Activated T-helper 17 cell treated with anti-CD3 and anti-CD28 coated beads, Interleukin-2, amount 50 U/mL, for 72 hours (primary cell): ENCODE measurements around the gene ARHGAP32. TPM values are rescaled to one million over a fixed set of nuclear protein-coding genes. Genes with fewer than 3 reads are reported as not detected.

Source experiments
- ATAC-seq: fragments of 150-1000 bp; cut with Tn5 transposase; replicated peaks from 2 replicates; pipeline ENCODE4 v1.10.0; 2021; ENCODE audit warnings: mild to moderate bottlenecking, moderate library complexity
- H3K27ac Mint-ChIP-seq: one replicate; pipeline ENCODE4 v1.8.0; 2022; ENCODE audit warnings: mixed read lengths
- H3K27me3 Mint-ChIP-seq: one replicate; pipeline ENCODE4 v1.8.0; 2022; ENCODE audit warnings: mixed read lengths
- H3K36me3 Mint-ChIP-seq: one replicate; pipeline ENCODE4 v1.8.0; 2022; ENCODE audit warnings: low read depth, mild to moderate bottlenecking, mixed read lengths
- H3K4me1 Mint-ChIP-seq: one replicate; pipeline ENCODE4 v1.8.0; 2022; ENCODE audit warnings: mixed read lengths
- H3K4me3 Mint-ChIP-seq: one replicate; pipeline ENCODE4 v1.8.0; 2022; ENCODE audit warnings: mild to moderate bottlenecking, mixed read lengths
- H3K9me3 Mint-ChIP-seq: one replicate; pipeline ENCODE4 v1.8.0; 2022; ENCODE audit warnings: mixed read lengths
- total RNA-seq, 2 donors: library from RNA; stranded (reverse); gene quantifications; one replicate each; pipeline ENCODE4 v1.2.3, GENCODE V29; 2022

ARHGAP32 gene
- total RNA-seq, 2 donors from 2014 or later, result 2.1 to 3.4 TPM

DNA sequence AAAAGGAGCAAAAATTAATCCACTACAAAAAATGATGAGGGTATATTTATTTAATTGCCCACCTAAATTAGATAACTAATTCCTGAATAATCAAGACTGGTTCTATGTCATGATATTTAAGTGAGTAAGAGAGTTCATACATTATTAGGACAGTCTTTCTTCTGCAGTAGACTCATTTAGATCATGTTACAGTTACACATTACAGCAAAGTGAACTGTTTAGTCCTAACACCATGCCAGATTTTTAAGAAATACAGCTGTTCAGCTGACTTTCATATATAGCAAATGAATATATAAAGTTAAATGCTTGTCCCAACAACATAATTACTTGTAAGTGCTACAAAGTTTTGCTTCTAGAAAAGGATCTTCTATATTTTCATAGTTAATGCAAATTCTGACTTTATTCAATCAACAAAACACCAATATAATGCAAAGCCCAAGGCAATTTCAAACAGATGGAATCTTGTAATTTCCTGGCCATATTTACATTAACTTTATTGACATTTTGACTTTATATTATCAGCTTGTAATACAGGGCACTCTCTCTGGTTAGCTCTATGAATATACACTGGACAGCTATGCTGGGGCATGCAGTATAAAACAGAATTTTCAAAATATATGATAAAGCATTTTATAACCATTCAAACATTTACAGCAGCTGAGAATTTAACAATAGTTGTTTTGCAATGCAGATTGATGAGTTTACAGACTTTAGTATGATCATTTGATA is 203.7 kb downstream of the ARHGAP32 start:
- ATAC-seq, result no peak
- H3K36me3 Mint-ChIP-seq, result no peaks in the 10 kb centered on the region
- H3K4me3 Mint-ChIP-seq, result no peak overlapping the region
- no peaks in the 10 kb centered on the region for H3K27me3 Mint-ChIP-seq
- no peak overlapping the region for H3K27ac Mint-ChIP-seq
- H3K9me3 Mint-ChIP-seq, result no peaks in the 10 kb centered on the region
- H3K4me1 Mint-ChIP-seq, result peaks cover 5% of the 10 kb centered on the region

DNA sequence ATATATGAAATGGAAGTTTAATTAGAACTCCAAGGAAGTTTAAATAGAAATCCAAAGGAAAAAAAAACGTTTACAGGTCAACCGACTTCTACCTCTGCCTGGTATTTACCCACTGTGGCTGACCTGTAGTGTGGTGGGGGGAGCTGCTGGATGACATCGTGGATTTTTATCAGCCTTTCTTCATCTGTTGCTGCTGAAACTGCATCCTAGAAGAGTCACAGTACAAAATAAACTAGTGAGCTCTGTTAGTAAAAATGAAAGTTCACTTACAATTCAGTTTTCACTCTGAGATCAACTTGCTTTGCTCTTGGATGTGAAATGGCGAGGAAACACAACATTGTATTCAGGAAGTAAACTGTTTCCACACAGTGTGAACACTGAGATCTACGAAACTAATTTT is 206.2 kb downstream of the ARHGAP32 start:
- no peak overlapping the region for H3K4me3 Mint-ChIP-seq
- ATAC-seq, result peak; percentile 21
- no peaks in the 10 kb centered on the region for H3K4me1 Mint-ChIP-seq
- no peaks in the 10 kb centered on the region for H3K36me3 Mint-ChIP-seq
- no peaks in the 10 kb centered on the region for H3K9me3 Mint-ChIP-seq
- no peaks in the 10 kb centered on the region for H3K27me3 Mint-ChIP-seq
- H3K27ac Mint-ChIP-seq, result no peak overlapping the region

DNA sequence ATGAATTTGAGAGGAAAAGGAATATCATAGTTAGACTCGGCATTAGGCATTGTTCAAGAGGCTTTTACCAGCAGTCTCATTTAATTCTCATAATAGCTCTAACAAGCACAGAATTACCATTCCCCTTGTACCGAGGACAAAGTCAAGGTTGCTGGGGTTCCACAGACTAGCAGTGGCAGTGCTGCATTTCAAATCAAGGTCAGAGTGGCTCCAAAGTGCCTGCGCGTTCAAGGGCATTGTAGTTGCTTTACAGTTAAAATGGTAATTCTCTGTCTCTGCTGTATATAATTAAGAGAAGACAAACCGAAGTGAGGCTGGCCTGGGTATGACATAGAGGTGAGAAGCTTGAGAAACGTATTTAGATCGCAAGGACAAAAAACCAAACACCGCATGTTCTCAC is 209.1 kb downstream of the ARHGAP32 start:
- Mint-ChIP-seq H3K27ac (no peak overlapping the region), H3K4me1 (no peaks in the 10 kb centered on the region), H3K27me3 (no peaks in the 10 kb centered on the region), H3K36me3 (no peaks in the 10 kb centered on the region), H3K9me3 (no peaks in the 10 kb centered on the region), H3K4me3 (no peak overlapping the region)
- ATAC-seq, result no peak

DNA sequence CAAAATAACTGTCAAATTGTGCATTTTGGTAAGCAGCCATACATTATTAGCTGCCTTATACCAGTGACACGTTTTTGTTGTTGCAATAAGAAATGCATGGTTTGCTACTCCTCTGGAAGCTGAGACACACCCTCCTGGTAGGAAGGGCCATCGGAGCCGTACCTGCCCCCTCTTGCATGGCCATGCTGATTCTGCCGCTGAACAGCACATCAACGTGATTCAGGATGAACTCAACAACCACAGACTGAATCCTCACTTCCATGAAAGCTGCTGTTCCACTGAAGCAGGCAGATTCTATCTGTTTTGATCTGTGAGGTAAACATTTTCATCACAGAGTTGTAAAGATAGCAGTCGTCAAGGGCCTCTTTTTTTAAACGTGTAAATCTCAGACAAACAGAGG is 210.9 kb downstream of the ARHGAP32 start:
- H3K36me3 Mint-ChIP-seq, result no peaks in the 10 kb centered on the region
- no peak overlapping the region for H3K4me3 Mint-ChIP-seq
- no peaks in the 10 kb centered on the region for H3K9me3 Mint-ChIP-seq
- H3K4me1 Mint-ChIP-seq, result no peaks in the 10 kb centered on the region
- no peaks in the 10 kb centered on the region for H3K27me3 Mint-ChIP-seq
- no peak for ATAC-seq
- no peak overlapping the region for H3K27ac Mint-ChIP-seq

DNA sequence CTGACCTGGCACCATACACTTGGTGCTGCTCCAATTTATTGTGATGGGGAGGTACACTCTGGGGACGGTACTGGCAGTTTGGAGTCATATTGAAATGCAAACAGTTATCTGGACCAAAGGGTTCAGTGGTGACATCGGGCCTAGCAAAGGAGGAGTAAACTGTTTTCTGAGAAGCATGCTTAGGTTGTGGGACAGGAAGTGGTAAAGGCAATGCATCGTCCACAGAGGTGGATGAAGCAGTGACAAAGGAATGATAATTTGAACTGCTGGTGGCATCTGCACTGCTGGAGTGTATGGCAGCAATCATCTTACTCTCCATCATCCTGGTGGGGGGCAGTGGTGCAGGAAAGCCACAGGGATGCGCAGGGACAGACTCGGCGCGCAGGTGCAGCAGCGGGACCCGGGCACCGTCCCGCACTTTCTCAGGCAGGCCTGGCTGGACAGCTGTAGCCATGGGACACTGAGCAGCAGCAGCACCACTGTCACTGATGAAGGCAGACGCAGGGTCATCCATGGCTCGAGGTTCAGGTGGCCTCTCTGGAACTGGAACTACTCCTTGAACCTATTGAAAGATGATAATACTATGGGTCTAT is 221.4 kb downstream of the ARHGAP32 start:
- H3K27ac Mint-ChIP-seq, result peak overlapping the region; percentile 20
- peaks cover 12% of the 10 kb centered on the region for H3K4me1 Mint-ChIP-seq
- peak; percentile 31 for ATAC-seq
- H3K27me3 Mint-ChIP-seq, result no peaks in the 10 kb centered on the region
- no peak overlapping the region for H3K4me3 Mint-ChIP-seq
- H3K36me3 Mint-ChIP-seq, result no peaks in the 10 kb centered on the region
- no peaks in the 10 kb centered on the region for H3K9me3 Mint-ChIP-seq

DNA sequence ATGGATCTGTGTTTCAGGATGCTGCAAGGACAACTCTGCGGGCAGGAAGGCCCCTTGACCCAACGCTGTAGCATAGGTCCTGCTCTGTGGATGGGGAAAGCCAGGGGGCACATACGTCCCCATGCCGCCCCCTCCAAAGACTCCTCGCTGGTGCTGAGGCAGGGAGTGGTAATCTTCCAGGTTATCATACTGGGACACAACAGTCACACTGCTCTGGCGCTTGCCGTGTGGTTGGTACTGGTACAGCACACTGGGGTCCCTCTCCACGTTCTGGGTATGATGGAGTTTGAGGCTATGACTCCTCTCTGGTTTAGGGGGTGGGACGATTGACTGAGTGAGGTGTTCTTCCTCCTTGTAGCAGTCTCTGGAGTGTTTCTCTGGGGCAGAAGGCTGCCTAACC is 223.2 kb downstream of the ARHGAP32 start:
- Mint-ChIP-seq H3K9me3 (no peaks in the 10 kb centered on the region), H3K4me1 (peaks cover 30% of the 10 kb centered on the region), H3K4me3 (no peak overlapping the region), H3K27me3 (no peaks in the 10 kb centered on the region), H3K36me3 (no peaks in the 10 kb centered on the region), H3K27ac (no peak overlapping the region)
- no peak for ATAC-seq

DNA sequence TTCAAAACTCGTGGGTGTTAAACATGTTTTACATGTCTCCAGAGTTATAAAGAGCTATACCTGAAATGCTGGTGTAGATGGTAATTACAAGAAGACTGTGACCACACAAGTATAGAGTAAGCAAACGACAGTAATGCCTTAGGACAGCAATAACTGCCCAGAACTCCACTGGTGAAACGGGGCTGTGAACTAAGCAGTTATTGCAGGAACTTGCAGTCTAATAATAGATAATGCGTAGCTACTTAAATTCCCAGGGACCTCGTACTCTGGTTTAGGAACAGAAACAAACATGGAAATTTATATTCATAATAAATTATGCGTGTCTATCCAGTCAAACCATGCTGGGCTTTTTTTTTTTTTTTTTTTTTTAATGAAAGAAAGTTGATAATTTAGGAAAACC is 224.5 kb downstream of the ARHGAP32 start:
- Mint-ChIP-seq H3K27me3 (peaks cover 3% of the 10 kb centered on the region), H3K36me3 (no peaks in the 10 kb centered on the region), H3K9me3 (no peaks in the 10 kb centered on the region), H3K4me3 (no peak overlapping the region), H3K27ac (no peak overlapping the region), H3K4me1 (peaks cover 36% of the 10 kb centered on the region)
- ATAC-seq, result no peak

DNA sequence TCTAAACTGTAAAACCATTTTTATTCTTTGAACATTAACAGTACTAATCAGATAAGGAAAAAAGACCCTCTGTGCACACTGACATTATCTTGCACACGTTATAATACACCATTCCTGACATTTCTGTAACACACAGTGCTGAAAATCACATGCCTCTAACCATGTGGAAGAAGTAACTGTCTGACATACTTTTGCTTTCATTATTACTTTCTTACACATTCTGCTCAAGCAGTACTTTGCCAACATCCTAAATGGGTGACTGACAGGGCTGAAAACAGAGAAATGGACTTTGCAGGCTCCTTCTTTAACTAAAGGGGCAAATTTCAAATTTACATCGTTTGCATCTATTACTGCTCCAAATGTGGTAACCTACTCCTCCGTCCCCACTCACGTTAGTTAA is 226.6 kb downstream of the ARHGAP32 start:
- Mint-ChIP-seq H3K36me3 (no peaks in the 10 kb centered on the region), H3K27ac (peak overlapping the region; percentile 16), H3K4me1 (peaks cover 33% of the 10 kb centered on the region), H3K9me3 (no peaks in the 10 kb centered on the region), H3K4me3 (peak overlapping the region; percentile 32), H3K27me3 (peaks cover 7% of the 10 kb centered on the region)
- ATAC-seq, result peak; percentile 73

DNA sequence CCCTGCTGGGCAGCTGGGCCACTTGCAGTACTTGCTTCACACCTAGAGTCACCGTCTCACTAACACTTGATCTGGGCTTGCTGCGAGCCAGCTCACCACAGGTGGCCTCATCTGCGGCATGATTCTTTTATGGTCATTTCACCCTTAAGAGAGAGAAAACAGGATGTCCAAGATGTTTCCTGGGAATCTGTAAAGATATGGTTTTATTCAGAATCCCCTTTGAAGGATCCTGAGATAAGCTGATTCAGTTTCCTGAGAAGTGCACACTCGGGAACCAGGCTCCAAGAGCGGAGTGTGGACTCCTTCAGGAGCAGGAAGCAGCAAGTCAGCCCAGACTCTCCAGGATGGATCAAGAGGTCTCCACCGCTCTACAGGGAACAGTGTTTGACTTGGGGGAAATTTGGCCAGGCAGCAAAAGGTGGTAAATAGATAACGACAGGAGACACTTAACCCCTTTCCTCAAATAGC is 227.6 kb downstream of the ARHGAP32 start:
- Mint-ChIP-seq H3K4me3 (peak overlapping the region; percentile 32), H3K27me3 (peaks cover 7% of the 10 kb centered on the region), H3K4me1 (peaks cover 25% of the 10 kb centered on the region), H3K9me3 (no peaks in the 10 kb centered on the region), H3K36me3 (no peaks in the 10 kb centered on the region), H3K27ac (peak overlapping the region; percentile 16)
- ATAC-seq, result no peak

DNA sequence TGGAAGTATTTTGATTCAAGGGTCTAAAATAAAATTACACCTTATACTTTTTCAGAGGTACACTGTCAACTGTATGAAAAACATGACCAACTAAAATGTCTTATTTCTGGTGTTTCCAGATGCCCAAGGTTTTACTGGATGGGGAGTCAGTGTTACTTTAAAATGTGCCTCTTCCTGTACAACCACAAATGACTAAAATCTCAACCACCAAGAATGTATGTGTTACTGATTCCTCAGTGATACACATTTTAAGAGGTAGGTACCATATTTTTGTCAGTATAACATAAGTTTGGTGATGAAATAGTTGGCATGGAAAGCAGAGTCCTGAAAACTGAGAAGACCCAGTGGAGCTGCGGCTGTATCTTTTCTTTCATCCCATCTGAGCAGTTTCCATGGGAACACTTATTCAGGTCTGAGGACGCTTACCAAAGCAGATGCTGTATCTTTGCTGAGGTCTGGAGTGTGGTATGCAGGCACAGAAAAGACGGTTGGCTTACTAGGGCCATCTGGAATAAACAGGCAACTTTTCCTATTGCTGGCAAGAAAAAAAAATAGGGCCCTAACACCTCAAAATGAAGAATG is 228.3 kb downstream of the ARHGAP32 start:
- peak overlapping the region; percentile 32 for H3K4me3 Mint-ChIP-seq
- no peaks in the 10 kb centered on the region for H3K36me3 Mint-ChIP-seq
- H3K27me3 Mint-ChIP-seq, result peaks cover 7% of the 10 kb centered on the region
- H3K4me1 Mint-ChIP-seq, result peaks cover 25% of the 10 kb centered on the region
- peak; percentile 80 for ATAC-seq
- H3K9me3 Mint-ChIP-seq, result no peaks in the 10 kb centered on the region
- peak overlapping the region; percentile 16 for H3K27ac Mint-ChIP-seq

DNA sequence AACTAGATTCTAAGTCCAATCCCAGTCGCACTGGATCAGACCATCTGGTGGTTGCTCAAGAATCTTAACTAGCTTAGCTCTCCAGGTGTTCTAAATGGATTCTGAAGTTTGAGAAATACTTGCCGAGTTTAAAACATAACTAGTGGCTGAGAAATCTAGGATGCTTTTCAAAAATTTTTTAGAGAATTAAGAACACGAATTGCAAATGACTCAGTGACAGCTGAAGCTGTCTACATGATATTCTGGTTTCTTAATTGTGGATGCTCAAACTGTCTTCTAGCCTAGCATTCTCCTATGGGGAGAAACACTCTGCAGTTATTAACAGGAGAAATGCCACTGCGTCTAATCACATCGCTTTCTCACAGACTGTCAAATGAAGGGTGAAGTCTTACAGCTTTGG is 229.2 kb downstream of the ARHGAP32 start:
- H3K4me1 Mint-ChIP-seq, result peaks cover 25% of the 10 kb centered on the region
- peaks cover 12% of the 10 kb centered on the region for H3K27me3 Mint-ChIP-seq
- peak overlapping the region; percentile 29 for H3K4me3 Mint-ChIP-seq
- H3K36me3 Mint-ChIP-seq, result no peaks in the 10 kb centered on the region
- no peaks in the 10 kb centered on the region for H3K9me3 Mint-ChIP-seq
- no peak for ATAC-seq
- peak overlapping the region; percentile 7 for H3K27ac Mint-ChIP-seq

DNA sequence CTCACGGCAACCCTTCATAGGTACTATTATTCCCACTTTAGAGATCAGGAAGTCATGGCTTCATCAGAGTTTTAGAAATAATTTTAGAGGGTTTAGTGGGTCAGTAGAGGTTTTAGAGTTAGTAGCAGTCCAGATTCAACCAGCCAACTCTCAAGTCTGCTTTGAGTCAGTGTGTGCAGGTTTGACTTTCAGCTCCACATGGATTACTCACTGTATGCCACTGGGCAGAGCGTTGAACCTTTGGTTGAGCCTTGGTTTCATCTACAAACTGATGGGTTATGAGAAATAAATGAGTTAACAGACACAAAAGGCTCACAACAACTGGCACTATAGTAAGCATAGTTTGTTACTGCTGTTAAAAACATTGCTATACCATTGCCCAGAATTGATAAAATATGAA is 230.5 kb downstream of the ARHGAP32 start:
- Mint-ChIP-seq H3K4me3 (no peak overlapping the region), H3K9me3 (no peaks in the 10 kb centered on the region), H3K27me3 (peaks cover 15% of the 10 kb centered on the region), H3K27ac (no peak overlapping the region), H3K36me3 (no peaks in the 10 kb centered on the region), H3K4me1 (peaks cover 25% of the 10 kb centered on the region)
- peak; percentile 52 for ATAC-seq

DNA sequence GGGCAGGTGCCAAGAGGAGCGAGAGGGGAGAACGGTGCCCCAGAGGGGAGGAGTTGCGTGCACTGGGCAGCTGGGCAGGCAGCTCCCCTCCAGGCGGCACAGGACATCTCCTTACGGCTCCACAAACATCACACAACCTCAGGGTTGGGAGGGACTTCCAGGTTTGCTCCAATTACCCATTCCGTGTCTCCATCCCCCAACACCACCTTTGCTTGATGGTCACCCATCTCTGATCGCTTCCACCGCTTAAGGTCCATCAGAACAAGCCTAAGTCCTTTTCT is 235.0 kb downstream of the ARHGAP32 start:
- no peak for ATAC-seq
- Mint-ChIP-seq H3K4me3 (no peak overlapping the region), H3K4me1 (no peaks in the 10 kb centered on the region), H3K36me3 (no peaks in the 10 kb centered on the region), H3K27ac (no peak overlapping the region), H3K9me3 (no peaks in the 10 kb centered on the region), H3K27me3 (peaks cover 16% of the 10 kb centered on the region)

DNA sequence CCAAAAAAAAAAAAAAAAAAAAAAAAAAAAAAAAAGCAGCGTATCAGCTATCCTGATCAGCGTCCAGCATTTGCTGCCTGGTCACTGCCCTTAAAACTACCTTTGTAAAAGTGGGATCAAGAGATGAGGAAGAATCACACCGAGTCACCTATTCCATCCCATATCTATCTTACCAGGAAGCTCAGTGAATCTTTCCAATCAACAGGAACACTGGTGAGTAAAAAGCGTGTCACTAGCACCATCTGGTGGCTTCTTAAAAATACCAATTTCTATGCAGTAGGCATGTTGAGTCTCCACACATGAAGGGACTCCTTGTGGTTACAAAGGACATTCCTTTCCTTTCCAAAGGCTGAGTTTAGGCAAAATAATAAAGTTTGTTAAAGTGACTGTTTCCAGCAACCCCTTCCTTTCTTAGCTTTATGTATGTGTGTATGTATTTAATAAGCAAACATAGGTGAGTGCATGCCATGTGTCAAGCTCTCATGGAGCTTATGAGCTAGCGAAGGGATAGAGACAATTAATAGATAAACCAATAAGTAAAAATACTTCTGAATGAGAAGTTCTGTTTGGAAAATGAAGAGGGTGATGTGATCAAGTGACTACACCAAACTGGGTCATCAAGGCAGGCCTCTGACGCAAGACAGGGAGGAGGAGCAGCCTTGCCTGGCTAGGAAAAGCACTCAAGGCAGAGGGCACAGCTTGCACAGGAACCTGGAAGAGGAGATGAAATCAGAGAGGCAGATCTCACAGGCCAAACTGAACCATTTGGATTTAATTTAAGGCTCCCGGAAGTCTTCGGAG is 235.5 kb downstream of the ARHGAP32 start:
- H3K4me1 Mint-ChIP-seq, result no peaks in the 10 kb centered on the region
- H3K9me3 Mint-ChIP-seq, result no peaks in the 10 kb centered on the region
- no peak overlapping the region for H3K27ac Mint-ChIP-seq
- ATAC-seq, result no peak
- no peak overlapping the region for H3K4me3 Mint-ChIP-seq
- H3K27me3 Mint-ChIP-seq, result peaks cover 15% of the 10 kb centered on the region
- no peaks in the 10 kb centered on the region for H3K36me3 Mint-ChIP-seq

DNA sequence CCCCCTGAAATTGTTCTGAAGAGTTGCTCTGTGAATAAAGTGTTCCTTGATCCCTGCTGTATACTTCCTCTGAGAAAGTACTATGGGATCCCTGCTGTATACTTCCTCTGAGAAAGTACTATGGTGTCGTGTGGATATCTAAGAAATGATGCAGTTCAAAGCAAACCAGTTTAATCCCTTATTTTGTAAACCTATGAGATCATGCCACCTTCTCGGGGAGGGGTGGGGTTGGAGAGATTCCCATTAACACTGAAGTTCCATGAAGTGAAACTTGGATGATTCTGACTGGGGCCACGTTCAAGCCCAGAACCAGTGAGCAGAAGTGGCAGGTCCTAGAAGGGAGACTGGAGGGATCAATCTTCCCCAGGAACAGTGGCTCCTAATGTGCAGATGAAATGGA is 236.5 kb downstream of the ARHGAP32 start:
- H3K36me3 Mint-ChIP-seq, result no peaks in the 10 kb centered on the region
- H3K27ac Mint-ChIP-seq, result no peak overlapping the region
- peaks cover 12% of the 10 kb centered on the region for H3K27me3 Mint-ChIP-seq
- no peaks in the 10 kb centered on the region for H3K9me3 Mint-ChIP-seq
- ATAC-seq, result no peak
- H3K4me1 Mint-ChIP-seq, result no peaks in the 10 kb centered on the region
- H3K4me3 Mint-ChIP-seq, result no peak overlapping the region
